CD4-positive, CD25-positive, alpha-beta regulatory T cell (primary cell): Measurements from ENCODE around the gene NEDD8. TPM values are rescaled to one million over a fixed set of nuclear protein-coding genes. Genes with fewer than 3 reads are reported as not detected.

Experiments
- polyA plus RNA-seq, 4 donors: library from polyadenylated mRNA; unstranded; fragments of 300-500 nt; fragmentation: Illumina TruSeq; gene quantifications; one replicate each; pipeline ENCODE4 v1.2.3, GENCODE V29; 2021
- total RNA-seq: library from RNA; stranded (reverse); gene quantifications from one replicate; pipeline ENCODE4 v1.2.3, GENCODE V29; 2022

The NEDD8 gene
- total and polyA plus RNA-seq, 5 donors from 2014 or later = 89.1 to 440 (median 345) TPM

Other genes starting within 250 kb of the NEDD8 start
Only the 30 nearest of the 34 such genes appear.
- 0.52 TPM for gene CARMIL3, start 180.4 kb downstream of the NEDD8 start, total RNA-seq
- gene CARMIL3, start 180.4 kb downstream of the NEDD8 start, polyA plus RNA-seq = not detected
- gene CPNE6, start 160.8 kb downstream of the NEDD8 start, total RNA-seq = not detected
- gene CPNE6, start 160.8 kb downstream of the NEDD8 start, polyA plus RNA-seq = not detected
- 21.0 TPM for gene PCK2, start 138.1 kb downstream of the NEDD8 start, total RNA-seq
- gene PCK2, start 138.1 kb downstream of the NEDD8 start, polyA plus RNA-seq = 10 to 100 TPM; 26.3 to 32.2 (median 27.8) TPM
- 97.8 TPM for gene DCAF11, start 117.6 kb downstream of the NEDD8 start, total RNA-seq
- gene DCAF11, start 117.6 kb downstream of the NEDD8 start, polyA plus RNA-seq = 10 to 100 TPM; 73.4 to 95.7 (median 82.3) TPM
- 2.8 TPM for gene NRL, start 117.4 kb downstream of the NEDD8 start, total RNA-seq
- gene NRL, start 117.4 kb downstream of the NEDD8 start, polyA plus RNA-seq = 1 to 10 TPM; 1.9 to 2.9 (median 2.1) TPM
- 1.1 TPM for gene FITM1, start 101.7 kb downstream of the NEDD8 start, total RNA-seq
- gene FITM1, start 101.7 kb downstream of the NEDD8 start, polyA plus RNA-seq = under 1 TPM in 3 of 4 donors, not detected in 1; 0.20 to 0.42 (median 0.24) TPM
- 294 TPM for gene PSME1, start 96.2 kb downstream of the NEDD8 start, total RNA-seq
- gene PSME1, start 96.2 kb downstream of the NEDD8 start, polyA plus RNA-seq = 1,000 to 10,000 TPM in 1 of 4 donors, 100 to 1,000 TPM in 3; 698 to 1,230 (median 866) TPM
- 11.7 TPM for gene EMC9, start 90.8 kb downstream of the NEDD8 start, total RNA-seq
- gene EMC9, start 90.8 kb downstream of the NEDD8 start, polyA plus RNA-seq = 10 to 100 TPM; 10.7 to 22.5 (median 13.4) TPM
- gene PSME2, start 85.8 kb downstream of the NEDD8 start, total RNA-seq = 167 TPM
- 100 to 1,000 TPM; 346 to 603 (median 466) TPM for gene PSME2, start 85.8 kb downstream of the NEDD8 start, polyA plus RNA-seq
- gene RNF31, start 84.9 kb downstream of the NEDD8 start, total RNA-seq = 82.4 TPM
- 10 to 100 TPM; 35.9 to 55.9 (median 41.1) TPM for gene RNF31, start 84.9 kb downstream of the NEDD8 start, polyA plus RNA-seq
- gene IRF9, start 71.1 kb downstream of the NEDD8 start, total RNA-seq = 369 TPM
- gene IRF9, start 71.1 kb downstream of the NEDD8 start, polyA plus RNA-seq = 100 to 1,000 TPM; 105 to 157 (median 119) TPM
- gene REC8, start 60.3 kb downstream of the NEDD8 start, total RNA-seq = 145 TPM
- 10 to 100 TPM in 3 of 4 donors, 1 to 10 TPM in 1; 9.7 to 16.1 (median 12.0) TPM for gene REC8, start 60.3 kb downstream of the NEDD8 start, polyA plus RNA-seq
- gene IPO4, start 43.6 kb downstream of the NEDD8 start, total RNA-seq = 33.7 TPM
- 10 to 100 TPM; 13.0 to 14.8 (median 14.1) TPM for gene IPO4, start 43.6 kb downstream of the NEDD8 start, polyA plus RNA-seq
- gene TM9SF1, start 36.9 kb downstream of the NEDD8 start, total RNA-seq = 20.0 TPM
- 10 to 100 TPM; 36.8 to 42.3 (median 40.0) TPM for gene TM9SF1, start 36.9 kb downstream of the NEDD8 start, polyA plus RNA-seq
- 0.44 TPM for gene TSSK4, start 26.7 kb downstream of the NEDD8 start, total RNA-seq
- gene TSSK4, start 26.7 kb downstream of the NEDD8 start, polyA plus RNA-seq = 1 to 10 TPM in 3 of 4 donors, under 1 TPM in 1; 0.86 to 1.5 (median 1.2) TPM
- 108 TPM for gene CHMP4A, start 18.9 kb downstream of the NEDD8 start, total RNA-seq
- 100 to 1,000 TPM; 122 to 154 (median 142) TPM for gene CHMP4A, start 18.9 kb downstream of the NEDD8 start, polyA plus RNA-seq
- 6.0 TPM for gene MDP1, start 16.3 kb downstream of the NEDD8 start, total RNA-seq
- gene MDP1, start 16.3 kb downstream of the NEDD8 start, polyA plus RNA-seq = 10 to 100 TPM; 29.0 to 52.6 (median 35.6) TPM
- gene GMPR2, start 562 bp upstream of the NEDD8 start, total RNA-seq = 49.0 TPM
- 100 to 1,000 TPM in 3 of 4 donors, 10 to 100 TPM in 1; 95.5 to 117 (median 112) TPM for gene GMPR2, start 562 bp upstream of the NEDD8 start, polyA plus RNA-seq
- 169 TPM for gene TINF2, start 10.3 kb upstream of the NEDD8 start, total RNA-seq
- gene TINF2, start 10.3 kb upstream of the NEDD8 start, polyA plus RNA-seq = 100 to 1,000 TPM; 216 to 242 (median 223) TPM
- gene TGM1, start 30.8 kb upstream of the NEDD8 start, total RNA-seq = 4.0 TPM
- not detected for gene TGM1, start 30.8 kb upstream of the NEDD8 start, polyA plus RNA-seq
- 78.6 TPM for gene RABGGTA, start 39.2 kb upstream of the NEDD8 start, total RNA-seq
- 10 to 100 TPM; 25.1 to 40.4 (median 30.3) TPM for gene RABGGTA, start 39.2 kb upstream of the NEDD8 start, polyA plus RNA-seq
- gene DHRS1, start 67.4 kb upstream of the NEDD8 start, total RNA-seq = 41.2 TPM
- gene DHRS1, start 67.4 kb upstream of the NEDD8 start, polyA plus RNA-seq = 10 to 100 TPM; 21.7 to 48.5 (median 31.9) TPM
- gene NOP9, start 67.5 kb upstream of the NEDD8 start, total RNA-seq = 30.0 TPM
- 1 to 10 TPM; 1.3 to 2.5 (median 1.8) TPM for gene NOP9, start 67.5 kb upstream of the NEDD8 start, polyA plus RNA-seq
- 13.2 TPM for gene CIDEB, start 75.6 kb upstream of the NEDD8 start, total RNA-seq
- gene CIDEB, start 75.6 kb upstream of the NEDD8 start, polyA plus RNA-seq = 10 to 100 TPM in 2 of 4 donors, 1 to 10 TPM in 2; 8.9 to 13.6 (median 9.7) TPM
- 18.1 TPM for gene LTB4R2, start 77.8 kb upstream of the NEDD8 start, total RNA-seq
- 1 to 10 TPM in 3 of 4 donors, under 1 TPM in 1; 1.00 to 2.2 (median 1.7) TPM for gene LTB4R2, start 77.8 kb upstream of the NEDD8 start, polyA plus RNA-seq
- gene LTB4R, start 79.1 kb upstream of the NEDD8 start, total RNA-seq = 17.5 TPM
- 1 to 10 TPM; 3.5 to 7.8 (median 6.3) TPM for gene LTB4R, start 79.1 kb upstream of the NEDD8 start, polyA plus RNA-seq
- gene ADCY4, start 102.7 kb upstream of the NEDD8 start, total RNA-seq = 10.7 TPM
- gene ADCY4, start 102.7 kb upstream of the NEDD8 start, polyA plus RNA-seq = under 1 TPM in 2 of 4 donors, not detected in 2; 0.32 to 0.39 TPM
- gene RIPK3, start 107.6 kb upstream of the NEDD8 start, total RNA-seq = 41.2 TPM
- gene RIPK3, start 107.6 kb upstream of the NEDD8 start, polyA plus RNA-seq = 10 to 100 TPM; 14.9 to 24.6 (median 19.4) TPM
- gene NFATC4, start 135.8 kb upstream of the NEDD8 start, total RNA-seq = not detected
- not detected for gene NFATC4, start 135.8 kb upstream of the NEDD8 start, polyA plus RNA-seq
- 0.22 TPM for gene NYNRIN, start 166.6 kb upstream of the NEDD8 start, total RNA-seq
- under 1 TPM in 1 of 4 donors, not detected in 3; 0.02 TPM for gene NYNRIN, start 166.6 kb upstream of the NEDD8 start, polyA plus RNA-seq